ENCODE measurements around the gene CADM1.

The CADM1 gene

GRCh38 chr11:115269191-115269950, 234.8 kb downstream of the CADM1 start:
- no peak for DNase-seq

- no peak for DNase-seq
Measured at GRCh38 chr11:115267871-115268270, 236.3 kb downstream of the CADM1 start.

- DNase-seq, result no peak
Measured at GRCh38 chr11:115267238-115267781, 236.9 kb downstream of the CADM1 start.

GRCh38 chr11:115266066-115266639, 238.1 kb downstream of the CADM1 start:
- DNase-seq, result no peak

GRCh38 chr11:115263799-115264656, 240.2 kb downstream of the CADM1 start:
- no peak for DNase-seq

GRCh38 chr11:115258216-115258615, 246.0 kb downstream of the CADM1 start:
- DNase-seq, result no peak

- no peak for DNase-seq
Measured at GRCh38 chr11:115257678-115258077, 246.5 kb downstream of the CADM1 start.

- DNase-seq, result no peak
Measured at GRCh38 chr11:115257270-115257669, 246.9 kb downstream of the CADM1 start.

- DNase-seq, result no peak
Measured at GRCh38 chr11:115256397-115257197, 247.6 kb downstream of the CADM1 start.

GRCh38 chr11:115255006-115255762, 249.0 kb downstream of the CADM1 start:
- no peak for DNase-seq

GRCh38 chr11:115251126-115251525, 253.1 kb downstream of the CADM1 start:
- no peak for DNase-seq

GRCh38 chr11:115249061-115249578, 255.1 kb downstream of the CADM1 start:
- DNase-seq, result no peak

- no peak for DNase-seq
Measured at GRCh38 chr11:115247953-115248352, 256.3 kb downstream of the CADM1 start.

- DNase-seq, result no peak
Measured at GRCh38 chr11:115247361-115247760, 256.9 kb downstream of the CADM1 start.

- no peak for DNase-seq
Measured at GRCh38 chr11:115244758-115245157, 259.5 kb downstream of the CADM1 start.

- DNase-seq, result no peak
Measured at GRCh38 chr11:115244296-115244695, 259.9 kb downstream of the CADM1 start.

- DNase-seq, result no peak
Measured at GRCh38 chr11:115242982-115243381, 261.2 kb downstream of the CADM1 start.

- DNase-seq, result no peak
Measured at GRCh38 chr11:115241899-115242298, 262.3 kb downstream of the CADM1 start.

GRCh38 chr11:115238791-115239190, 265.4 kb downstream of the CADM1 start:
- DNase-seq, result no peak

GRCh38 chr11:115238086-115238485, 266.1 kb downstream of the CADM1 start:
- DNase-seq, result no peak

- no peak for DNase-seq
Measured at GRCh38 chr11:115237578-115237977, 266.6 kb downstream of the CADM1 start.

GRCh38 chr11:115234794-115235193, 269.4 kb downstream of the CADM1 start:
- no peak for DNase-seq

All from eye (tissue), 1 donor.